ENCODE results near the gene CLDN34.

The CLDN34 gene

DNA sequence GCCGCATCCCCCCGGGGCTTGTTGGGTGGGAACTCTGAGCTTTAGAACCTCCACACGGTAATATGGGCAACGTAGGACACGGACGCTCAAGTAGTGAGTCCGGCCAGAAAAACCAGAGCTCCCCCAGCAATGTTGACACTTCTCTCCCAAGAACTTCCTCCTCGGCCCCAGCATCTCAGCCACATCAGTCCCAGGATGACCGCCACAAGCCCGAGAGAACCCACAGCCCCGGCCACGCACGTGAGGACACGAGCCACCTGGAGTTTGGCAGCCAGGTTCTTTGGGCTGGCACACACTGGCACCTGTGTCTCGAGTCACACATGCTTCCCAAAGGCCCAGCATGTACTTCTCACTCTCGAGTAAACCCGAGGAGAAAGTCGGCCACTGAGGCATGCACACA, 16.3 kb downstream of the CLDN34 start:
- DNase-seq: no peak

DNA sequence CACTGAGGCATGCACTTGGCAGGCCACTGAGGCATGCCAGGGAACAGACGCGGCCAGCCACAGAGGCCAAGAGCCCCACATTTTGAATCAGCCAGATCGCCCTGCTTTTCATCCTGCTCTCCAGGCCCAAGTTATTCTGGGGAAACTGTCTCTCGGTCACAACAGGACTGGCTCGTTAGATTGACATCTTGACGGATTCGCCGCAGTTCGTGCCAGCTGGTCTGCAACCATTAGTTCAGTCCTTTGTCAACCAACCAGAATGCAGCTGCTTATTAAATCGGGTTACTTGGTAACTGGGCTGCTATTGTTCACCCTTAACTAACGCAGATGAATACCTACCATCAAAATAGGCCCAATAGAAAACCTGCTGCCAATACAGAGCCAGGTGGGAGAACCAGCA, 16.7 kb downstream of the CLDN34 start:
- no peak for DNase-seq

DNA sequence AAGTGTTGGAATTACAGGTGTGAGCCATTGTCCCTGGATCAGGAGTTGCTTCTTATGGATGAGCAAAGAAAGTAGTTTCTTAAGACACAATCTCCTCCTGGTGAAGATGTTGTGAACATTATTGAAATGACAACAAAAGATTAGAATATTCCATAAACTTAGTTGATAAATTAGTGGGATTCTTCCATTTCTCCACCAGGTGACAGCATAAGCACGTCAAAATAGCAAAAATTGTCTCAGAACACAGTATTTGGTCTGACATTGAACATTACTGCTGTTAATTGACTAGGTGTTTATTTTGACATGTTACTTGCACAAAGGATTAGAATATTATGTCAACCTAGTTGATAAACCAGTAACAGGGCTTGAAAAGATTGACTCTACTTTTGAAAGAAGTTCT, 21.6 kb downstream of the CLDN34 start:
- peak; percentile 8 for DNase-seq

DNA sequence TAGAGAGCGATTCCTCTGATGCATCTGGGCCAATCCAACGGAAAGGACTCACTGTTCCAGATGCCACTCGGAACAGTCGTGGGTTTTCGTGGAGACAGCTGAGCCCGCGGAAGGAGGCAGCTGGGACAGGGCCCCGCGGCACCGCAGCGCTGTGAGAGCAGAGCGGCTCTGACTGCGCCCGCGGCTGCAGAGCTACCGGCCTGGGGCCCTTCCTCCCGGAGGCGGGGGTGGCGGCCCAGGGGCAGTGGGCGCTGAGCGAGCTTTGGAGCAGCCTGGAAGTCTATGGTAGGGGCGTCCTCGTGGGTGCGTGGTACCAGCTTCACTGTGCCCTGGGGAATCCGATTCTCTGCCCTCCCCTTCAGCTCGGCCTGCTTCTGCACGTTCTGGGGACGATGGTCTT, 24.9 kb downstream of the CLDN34 start:
- no peak for DNase-seq

DNA sequence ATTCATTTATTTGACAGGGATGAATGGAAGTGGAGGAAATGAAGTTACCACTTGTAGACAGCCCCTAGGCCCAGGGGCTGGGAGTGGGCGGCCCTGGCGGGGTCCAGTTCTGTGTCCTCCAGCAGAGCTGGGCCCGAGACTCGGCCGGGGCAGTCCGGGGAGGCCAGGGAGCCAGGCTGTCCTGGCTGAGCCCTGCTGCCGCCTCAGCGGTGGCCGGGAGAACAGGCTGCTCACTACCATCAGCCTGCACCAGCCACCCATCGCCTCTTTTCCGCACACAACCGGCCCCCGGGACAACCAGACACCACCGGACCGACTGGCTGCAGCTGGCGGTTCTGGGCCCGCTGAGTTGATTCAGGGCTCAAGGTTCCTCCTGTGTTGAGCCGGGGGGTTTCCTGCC, 25.6 kb downstream of the CLDN34 start:
- no peak for DNase-seq

DNA sequence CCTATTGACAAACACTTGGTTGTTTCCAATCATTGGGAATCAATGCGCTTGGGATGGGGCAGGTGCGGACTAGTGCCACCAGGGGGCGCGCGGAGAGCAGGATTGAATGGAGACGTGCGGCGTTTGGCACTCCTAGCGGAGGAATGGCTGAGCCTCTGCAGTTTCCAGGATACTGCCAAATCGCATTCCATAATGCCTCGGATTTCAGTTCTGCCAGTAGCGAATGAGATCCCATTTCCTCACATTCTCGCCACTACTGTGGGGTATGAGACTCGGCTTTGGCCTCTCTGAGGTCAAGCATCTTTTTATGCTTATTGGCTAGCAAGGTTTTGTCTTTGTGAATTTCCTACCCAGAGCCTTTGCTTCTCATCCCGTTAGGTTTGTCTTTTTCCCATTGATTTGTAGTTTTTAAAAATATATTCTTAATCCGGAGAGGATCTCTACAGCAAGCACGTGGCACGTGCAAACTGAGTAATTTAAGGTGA, 28.7 kb downstream of the CLDN34 start:
- peak; percentile 74 for DNase-seq

DNA sequence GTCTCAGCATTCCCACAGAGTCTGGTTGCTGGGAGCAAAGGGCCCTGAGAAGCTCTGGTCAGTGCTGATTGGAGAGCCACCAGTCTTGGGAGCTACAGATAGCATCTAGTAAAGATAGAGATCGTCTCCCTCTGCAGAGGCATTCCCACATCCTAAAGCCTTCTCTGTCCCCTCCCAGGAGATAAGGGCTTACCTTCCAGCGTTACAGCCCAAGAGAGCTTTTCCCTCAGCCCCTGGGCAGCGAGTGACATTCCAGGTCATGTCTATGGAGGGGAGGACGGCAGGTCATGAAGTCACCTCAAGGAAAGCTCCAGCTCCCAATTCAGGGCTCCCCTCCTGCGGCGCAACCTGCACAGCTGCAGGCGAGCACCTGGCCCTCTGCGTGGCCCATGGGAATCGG, 29.9 kb downstream of the CLDN34 start:
- no peak for DNase-seq

DNA sequence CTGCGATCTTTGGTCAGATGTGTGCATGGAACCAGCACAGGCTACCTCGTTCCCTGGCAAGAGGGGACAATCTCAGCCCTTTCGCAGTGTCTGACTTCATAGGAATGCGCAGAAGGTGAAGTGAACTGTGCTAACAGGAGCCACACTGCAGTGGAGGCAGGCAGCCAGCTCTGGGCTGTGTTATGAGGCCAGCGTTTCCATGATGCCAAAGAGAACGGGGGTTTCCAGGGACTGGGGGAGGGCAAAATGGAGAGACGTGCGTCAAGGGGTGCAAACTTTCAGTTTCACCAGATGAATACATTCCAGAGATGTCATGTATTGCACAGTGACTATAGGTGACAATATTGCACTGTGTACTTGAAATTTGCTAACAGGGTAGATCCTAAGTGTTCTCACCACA, 30.4 kb downstream of the CLDN34 start:
- peak; percentile 70 for DNase-seq

DNA sequence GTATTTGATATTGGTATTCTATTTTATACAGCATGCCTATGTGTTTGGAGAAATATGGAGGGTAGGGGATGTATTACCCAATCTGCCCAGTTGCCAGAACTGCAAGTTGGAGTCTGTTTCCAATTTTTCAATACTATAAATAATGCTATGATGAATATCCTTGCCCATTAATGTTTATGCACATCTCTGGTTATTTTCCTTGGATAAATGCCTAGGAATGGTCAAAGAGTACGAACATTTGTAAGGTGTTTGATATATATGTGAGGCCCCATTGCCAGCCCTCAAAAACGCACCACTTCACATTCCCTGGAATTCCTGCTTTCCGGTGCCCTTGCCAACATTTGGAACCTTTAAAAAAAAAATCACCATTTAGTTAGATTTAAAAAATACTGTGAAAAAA, 34.3 kb downstream of the CLDN34 start:
- DNase-seq: no peak

DNA sequence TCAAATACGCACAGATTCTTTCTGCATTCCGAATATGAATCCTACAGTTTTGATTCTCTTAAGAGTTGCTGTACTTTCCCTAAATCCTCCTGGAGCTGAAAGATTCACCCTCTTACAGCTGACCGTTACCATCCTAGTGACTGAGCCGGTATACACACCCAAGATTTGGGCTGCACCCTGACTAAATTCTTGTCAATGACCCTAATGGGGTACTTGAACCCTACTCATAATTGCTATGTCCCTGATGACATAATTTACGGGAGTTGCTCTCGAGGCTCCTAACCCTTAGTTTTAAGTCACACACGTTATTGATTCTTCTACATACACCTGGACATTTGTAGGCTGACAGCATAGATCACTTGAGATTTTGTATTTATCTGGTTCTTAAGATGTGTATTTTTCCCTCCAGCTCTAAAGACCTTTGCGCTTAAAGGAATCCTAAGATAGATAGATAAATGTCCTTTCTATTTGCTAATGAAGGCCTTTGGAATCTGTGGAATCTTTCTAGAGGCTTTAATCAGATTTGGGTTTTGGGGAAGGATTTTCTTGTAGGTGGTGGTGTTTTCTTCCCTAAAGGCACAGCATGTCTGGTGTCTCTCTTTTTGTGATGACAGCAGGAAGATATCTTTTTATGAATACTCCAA, 37.8 kb downstream of the CLDN34 start:
- no peak for DNase-seq

DNA sequence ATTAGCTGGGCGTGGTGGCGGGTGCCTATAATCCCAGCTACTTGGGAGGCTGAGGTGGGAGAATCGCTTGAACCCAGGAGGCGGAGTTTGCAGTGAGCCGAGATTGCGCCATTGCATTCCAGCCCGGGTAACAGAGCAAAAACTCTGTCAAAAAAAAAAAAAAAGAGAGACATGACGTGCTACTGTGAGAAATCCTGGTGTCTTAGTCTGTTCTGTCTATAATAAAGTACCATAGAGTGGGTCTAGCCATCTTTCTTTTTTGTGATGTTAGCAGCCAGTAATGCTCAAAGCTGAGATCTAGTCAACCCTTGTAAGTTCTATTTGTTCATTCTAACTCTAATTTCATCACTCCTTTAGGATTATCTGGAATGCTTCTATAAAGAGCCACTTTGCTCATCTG, 38.9 kb downstream of the CLDN34 start:
- no peak for DNase-seq

DNA sequence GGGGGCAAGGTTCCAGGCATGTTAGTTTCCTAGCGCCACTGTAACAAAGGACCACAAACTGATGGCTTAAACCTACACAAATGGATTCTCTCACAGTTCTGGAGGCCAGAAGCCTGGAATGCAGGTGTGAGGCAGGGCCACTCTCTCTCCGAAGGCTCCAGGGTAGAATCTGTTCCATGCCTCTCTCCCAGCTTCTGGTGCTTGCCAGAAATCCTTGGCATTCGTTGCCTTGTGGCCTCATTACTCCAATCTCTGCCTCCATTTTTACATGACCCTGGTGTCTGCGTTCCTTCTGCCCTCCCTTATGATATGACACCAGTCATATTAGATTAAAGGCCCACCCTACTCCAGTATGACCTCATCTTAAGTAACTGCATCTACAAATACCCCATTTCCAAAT, 39.6 kb downstream of the CLDN34 start:
- DNase-seq: no peak

DNA sequence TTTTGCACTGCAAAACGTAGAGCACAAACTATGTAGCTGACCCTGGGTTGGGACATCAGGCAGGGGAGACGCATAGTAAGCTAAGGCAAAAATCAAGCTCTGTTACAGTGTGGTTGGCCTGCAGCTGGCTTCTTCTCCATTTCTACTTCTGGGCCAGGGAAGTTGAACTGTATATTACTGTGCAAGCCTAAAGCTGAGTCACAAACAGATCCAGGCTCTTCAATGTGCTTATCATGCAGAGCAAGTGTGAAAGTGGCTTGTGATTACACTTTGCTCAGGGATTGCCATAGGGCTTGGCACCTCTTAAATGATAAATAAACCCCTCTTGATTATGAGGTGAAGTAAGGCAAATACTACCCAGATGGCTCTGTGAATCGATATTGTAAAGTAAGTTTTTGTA, 40.5 kb downstream of the CLDN34 start:
- no peak for DNase-seq

DNA sequence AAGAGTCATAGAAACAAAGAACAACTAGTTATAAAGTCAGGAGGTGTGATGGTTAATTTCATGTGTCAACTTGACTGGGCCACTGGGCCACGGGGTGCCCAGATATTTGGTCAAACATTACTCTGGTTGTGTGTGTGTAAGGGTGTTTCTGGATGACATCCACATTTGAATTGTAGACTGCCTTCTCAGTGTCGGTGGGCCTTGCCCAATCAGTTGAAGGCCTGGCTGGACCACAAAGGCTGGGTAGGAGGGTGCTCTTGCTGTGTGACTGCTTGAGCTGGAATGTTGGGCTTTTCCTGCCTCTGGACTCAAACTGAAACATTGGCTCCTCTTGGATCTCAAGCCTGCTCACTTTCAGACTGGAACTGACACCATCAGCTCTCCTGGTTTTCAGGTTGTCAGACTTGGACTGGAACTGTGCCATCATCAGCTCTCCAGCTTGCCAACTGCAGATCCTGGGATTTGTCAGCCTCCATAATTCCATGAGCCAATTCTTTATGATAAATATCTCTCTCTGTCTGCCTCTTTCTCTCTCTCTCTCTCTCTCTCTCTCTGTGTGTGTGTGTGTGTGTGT, 41.4 kb downstream of the CLDN34 start:
- DNase-seq: no peak

DNA sequence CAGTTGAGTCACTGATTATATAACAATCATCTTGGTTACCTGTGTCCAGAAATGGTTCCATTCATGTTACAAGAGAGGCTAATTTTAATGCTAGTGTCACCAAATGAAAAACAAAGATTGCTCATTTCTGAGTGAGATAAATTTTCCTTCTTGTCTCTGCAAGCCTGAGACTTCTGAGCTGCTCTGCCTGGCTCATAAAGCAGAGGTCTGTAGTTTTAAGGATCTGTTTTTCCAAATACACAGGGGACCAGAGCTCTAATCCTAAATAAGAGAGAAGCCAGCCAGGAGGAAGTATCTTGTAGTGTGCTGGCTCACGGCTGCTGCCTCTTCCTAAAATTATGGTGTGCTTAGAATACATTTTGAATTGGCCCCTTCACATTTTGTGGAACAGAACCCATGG, 42.6 kb downstream of the CLDN34 start:
- no peak for DNase-seq

DNA sequence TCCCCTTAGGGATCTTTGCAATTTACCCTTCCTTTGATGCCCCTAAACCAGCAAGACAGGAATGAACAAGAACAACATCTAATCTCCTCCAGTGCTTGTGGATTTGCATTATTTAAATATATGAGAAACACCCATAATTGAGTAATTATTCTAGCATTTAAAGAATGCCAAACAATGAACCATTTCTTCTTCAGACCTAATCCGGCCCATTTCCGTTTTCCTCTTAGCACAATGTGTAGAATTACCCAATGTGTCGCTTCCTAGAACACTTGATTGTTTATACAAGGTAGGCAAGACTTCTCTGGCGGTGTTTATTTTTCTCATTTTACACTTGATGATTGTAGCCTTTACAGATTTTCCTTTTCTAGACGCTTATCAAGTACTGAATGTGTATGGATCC, 43.5 kb downstream of the CLDN34 start:
- no peak for DNase-seq

DNA sequence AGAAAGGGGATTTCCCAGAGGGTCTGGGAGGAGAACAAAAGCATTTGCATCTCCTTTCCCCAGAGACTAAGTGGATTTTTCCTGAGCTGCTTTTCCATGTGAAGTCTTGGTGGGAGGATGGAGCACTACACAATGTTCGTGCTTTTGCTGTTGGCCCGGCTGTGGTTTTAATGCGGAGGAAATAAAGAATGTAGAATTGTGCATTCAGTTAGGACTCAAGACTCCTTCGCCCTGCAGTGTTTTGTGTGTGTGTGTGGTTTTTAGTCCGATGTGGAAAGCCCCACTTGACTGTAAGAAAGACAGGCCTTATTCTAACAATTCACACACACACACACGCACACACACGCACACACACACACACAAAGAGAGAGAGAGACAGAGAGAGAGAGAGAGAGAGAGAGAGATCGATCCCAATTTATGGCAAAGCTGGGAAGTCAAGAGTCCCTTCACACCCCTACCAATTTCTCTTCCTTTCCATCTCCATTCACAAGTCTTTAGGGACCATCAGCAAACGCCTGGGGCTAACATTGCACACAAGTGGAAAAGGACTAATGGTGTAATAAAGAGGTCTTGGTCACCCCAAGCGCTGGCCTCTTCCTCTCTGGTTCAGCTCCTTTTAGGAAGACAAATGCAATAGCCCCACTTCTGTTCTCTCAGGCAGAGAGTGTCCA, 44.2 kb downstream of the CLDN34 start:
- DNase-seq: no peak

DNA sequence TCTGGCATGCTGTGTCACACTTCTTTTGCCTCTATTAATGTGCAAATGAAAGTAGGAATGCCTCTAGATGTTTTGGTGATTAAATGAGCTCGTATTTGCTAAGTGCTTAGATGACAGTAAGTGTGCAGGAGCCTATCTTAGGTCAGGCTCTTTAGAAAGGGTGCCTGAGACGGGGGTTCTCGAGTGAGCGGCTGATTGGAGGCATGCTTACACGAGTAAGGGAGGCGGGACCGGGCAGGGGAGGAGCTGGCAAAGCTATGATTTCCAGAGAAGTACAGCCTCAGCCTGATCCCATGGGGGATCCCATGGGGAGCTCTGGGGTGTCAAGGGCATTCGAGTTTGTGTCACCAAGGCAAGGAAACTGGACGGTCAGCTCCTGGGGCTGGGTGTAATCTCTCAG, 44.8 kb downstream of the CLDN34 start:
- no peak for DNase-seq

DNA sequence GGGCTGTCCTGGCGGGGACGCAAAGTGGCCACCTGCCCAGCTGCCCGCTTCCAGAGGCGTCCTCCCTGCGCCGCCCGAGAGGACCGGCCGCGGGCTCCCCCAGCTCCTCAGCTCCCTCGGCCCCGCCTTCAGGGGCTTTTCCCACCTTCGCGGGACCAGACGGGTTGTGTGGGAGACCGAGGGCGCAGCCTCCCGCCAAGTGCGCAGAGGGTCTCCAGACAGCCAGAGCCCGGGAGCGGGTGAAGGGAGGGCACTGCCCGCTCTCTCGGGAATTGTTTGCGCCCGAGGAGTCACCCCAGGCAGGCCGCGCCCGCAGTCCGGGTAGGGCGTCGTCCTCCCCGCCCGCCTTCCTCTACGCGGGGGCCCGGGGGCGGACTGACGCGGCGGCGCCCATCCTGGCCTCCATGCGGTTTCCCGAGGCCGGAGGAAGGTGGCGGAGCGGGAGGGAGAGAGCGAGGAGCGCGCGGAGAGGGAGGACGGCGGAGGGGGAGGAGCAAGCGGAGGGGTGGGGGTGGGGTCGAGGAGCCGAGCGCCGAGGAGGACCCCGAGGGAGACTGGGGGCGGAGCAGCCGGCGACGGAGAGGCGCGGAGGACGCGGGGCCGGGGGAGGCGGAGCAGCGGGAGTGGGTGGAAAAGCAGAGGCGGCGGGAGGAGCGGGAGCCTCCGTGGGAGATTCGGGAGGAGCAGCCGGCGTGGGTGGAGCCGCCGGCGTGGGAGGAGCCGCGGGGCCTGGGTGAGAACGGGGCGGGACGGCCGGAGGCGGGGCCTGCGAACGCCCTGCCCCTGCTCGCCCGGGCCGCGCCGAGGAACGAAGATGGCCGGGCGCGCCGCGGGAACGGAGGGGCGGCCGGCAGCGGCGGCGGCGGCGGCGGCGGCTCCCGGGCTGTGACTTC, 47.5 kb downstream of the CLDN34 start:
- DNase-seq: peak; percentile 76

DNA sequence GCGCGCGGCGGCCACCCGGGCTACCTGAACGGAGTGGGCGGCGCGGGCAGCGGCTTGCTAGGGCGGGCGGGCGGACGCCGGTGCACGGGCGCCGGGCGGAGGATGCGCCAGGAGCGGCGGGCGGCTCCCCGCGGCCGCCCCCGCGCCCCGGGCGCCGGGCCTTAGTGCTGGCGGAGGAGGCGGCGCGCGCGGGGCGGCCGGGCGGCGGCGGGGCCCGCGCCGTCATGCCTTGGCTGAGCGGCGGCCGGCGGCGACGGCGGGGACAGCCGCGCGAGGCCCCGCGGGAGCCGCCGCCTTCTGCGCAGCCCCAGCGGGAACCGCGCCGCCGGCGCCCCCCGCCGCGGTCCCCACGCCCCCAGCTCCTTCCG, 48.2 kb downstream of the CLDN34 start:
- no peak for DNase-seq

DNA sequence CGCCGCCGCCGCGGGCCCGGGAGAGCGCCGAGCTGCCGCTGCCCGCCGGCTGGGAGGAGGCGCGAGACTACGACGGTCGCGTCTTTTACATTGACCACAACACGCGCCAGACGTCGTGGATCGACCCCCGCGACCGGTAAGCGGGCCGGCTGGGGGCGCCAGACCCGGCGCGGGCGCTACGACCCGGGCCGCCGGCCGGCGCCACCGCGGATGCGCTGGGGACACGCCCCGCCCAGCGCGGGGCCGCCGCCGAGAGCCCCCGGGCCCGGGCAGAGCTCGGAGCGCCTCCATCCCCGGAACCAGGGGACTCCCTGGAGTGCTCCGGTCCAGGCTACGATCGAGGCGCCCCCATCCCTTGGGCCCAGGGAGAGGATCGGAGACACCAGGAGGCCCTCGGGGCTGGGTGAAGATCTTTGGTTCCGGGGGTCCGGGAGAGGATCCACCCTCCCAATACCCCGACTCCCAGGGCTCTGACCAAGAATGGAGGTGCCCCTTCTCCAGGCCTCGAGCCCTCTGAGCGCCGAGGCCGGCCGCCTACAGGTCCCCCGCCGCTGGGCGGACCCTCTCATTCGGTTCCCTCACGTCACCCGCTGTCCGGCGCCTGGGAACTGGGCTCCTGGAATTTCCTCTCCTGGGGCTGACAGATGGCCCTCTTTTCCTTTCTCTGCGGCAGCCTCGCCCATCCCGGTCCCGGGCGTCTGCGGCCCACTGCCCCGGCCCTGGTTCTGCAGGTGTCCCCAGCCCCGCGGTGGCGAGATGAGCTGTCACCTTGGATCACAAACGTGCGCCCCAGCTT, 48.8 kb downstream of the CLDN34 start:
- no peak for DNase-seq

DNA sequence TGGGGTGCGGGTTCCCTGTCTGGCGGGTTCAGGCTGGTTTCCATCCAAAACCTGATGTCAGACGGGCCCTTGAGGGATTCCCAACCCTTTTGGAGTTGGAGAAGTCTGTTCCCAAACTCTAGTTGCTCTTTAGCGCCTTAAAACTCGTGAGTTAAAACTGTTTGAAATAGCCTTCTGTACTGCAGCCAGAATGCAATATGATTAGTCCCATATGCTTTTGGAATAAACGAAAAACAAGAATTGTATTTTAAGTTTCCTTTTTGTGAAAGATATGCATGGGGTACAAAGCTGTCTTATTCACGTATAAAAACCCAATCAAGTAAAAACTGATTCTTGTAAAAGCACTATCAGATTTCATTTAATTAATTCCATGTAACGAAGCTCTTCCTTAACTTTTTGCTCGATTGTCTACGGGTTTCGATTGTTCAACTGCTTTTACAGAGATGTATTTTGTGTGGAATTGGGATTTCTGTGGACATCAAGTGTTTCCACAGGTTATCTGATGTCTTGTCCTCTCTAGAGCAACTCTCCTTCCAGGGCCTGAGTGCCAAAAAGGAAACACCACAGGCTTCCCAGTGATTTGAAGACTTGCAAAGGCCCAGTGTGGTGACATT, 49.5 kb downstream of the CLDN34 start:
- no peak for DNase-seq

Measured in activated CD4-positive, alpha-beta T cell treated with anti-CD3 and anti-CD28 coated beads, Interleukin-2, amount 50 U/mL, for 16 hours (primary cell).